ENCODE results near the gene CACNA1H. TPM values are rescaled to one million over a fixed set of nuclear protein-coding genes. Genes with fewer than 3 reads are reported as not detected.

CACNA1H gene
- total and polyA plus RNA-seq, 2 of the 4 experiments (the other 2 are of a cell fraction) = 1.6 to 5.8 TPM

- H2BK5ac ChIP-seq (ENCODE audit: low read depth, low read length, poor library complexity, severe bottlenecking) = no peak overlapping the region
- H3K4me3 ChIP-seq (ENCODE audit: insufficient read depth, low read depth, low read length) = no peak overlapping the region
- no peak overlapping the region for H2AK5ac ChIP-seq (ENCODE audit: low read depth, low read length)
- no peak overlapping the region for H3K23ac ChIP-seq (ENCODE audit: low read depth, low read length)
- H3K9ac ChIP-seq (ENCODE audit: low read depth, low read length) = no peak overlapping the region
- no peak for ATAC-seq (ENCODE audit: low read depth)
- H4K20me1 ChIP-seq (ENCODE audit: insufficient read depth, low read length) = no peaks in the 10 kb centered on the region
- TF ChIP-seq ELK1 (IDR thresholded peaks at IDR 0.05; ENCODE audit: borderline replicate concordance, low read depth, low read length) (no peak), NFE2L2 (IDR thresholded peaks at IDR 0.05; ENCODE audit: low read depth, low read length) (no peak), CTCF (conservative IDR thresholded peaks at IDR 0.05; ENCODE audit: low read depth, low read length) (no peak), MXI1 (IDR thresholded peaks at IDR 0.05; ENCODE audit: borderline replicate concordance, low read depth, low read length) (no peak), SMC3 (IDR thresholded peaks at IDR 0.05; ENCODE audit: low read depth, low read length) (no peak)
- dilution Hi-C loops (cut with HindIII; ENCODE audit: low sequenced_read_pairs, unreplicated experiment) (no loop called here), intact Hi-C loops (cut with micrococcal nuclease) (no loop called here), in situ Hi-C loops (cut with MboI; ENCODE audit: low sequenced_read_pairs) (loop anchor here (25.0 kb wide), 1 partner anchor 402 kb away; the partner anchor contains the start of gene GNG13)
- no peak overlapping the region for H3K18ac ChIP-seq (ENCODE audit: low read depth, low read length)
- H4K91ac ChIP-seq (ENCODE audit: insufficient read depth, low read depth, low read length) = no peak overlapping the region
- ChIA-PET CTCF (no interaction called here), POLR2A (ENCODE audit: unreplicated experiment) (no interaction called here)
- no peaks in the 10 kb centered on the region for H3K79me1 ChIP-seq (ENCODE audit: low read depth in 1 of 2, low read length in 2 of 2)
- H3K36me3 ChIP-seq (ENCODE audit: control insufficient read depth, insufficient read depth, low read length) = peaks cover 4% of the 10 kb centered on the region; the same call in 1 of the 2 replicates
- no peak overlapping the region for H2AK9ac ChIP-seq (replicated peaks; ENCODE audit: low read depth, low read length, poor library complexity)
- H3K27ac ChIP-seq (ENCODE audit: insufficient read depth, low read length) = no peak overlapping the region
- H3K9me3 ChIP-seq (ENCODE audit: control insufficient read depth, insufficient read depth, low read length) = no peaks in the 10 kb centered on the region
- no CpG with 5 or more reads among the region's 25 CpGs for WGBS, 2 experiments (ENCODE audit: extremely low coverage in 2 of 2, insufficient read length in 1 of 2)
- H3K4me1 ChIP-seq (ENCODE audit: control insufficient read depth, insufficient read depth, low read length) = no peaks in the 10 kb centered on the region
- no peak overlapping the region for H2AFZ ChIP-seq (replicated peaks; ENCODE audit: low read length, poor library complexity)
- H2BK120ac ChIP-seq (ENCODE audit: low read depth, low read length) = no peak overlapping the region
- no peak overlapping the region for H4K5ac ChIP-seq (ENCODE audit: low read depth, low read length)
- no peaks in the 10 kb centered on the region for H3K9me1 ChIP-seq (ENCODE audit: insufficient read depth, low read length)
- no peak for DNase-seq
- H2BK20ac ChIP-seq (ENCODE audit: low read depth, low read length) = no peak overlapping the region
- H3K56ac ChIP-seq (ENCODE audit: extremely low read depth, insufficient read depth, low read length) = no peak overlapping the region
- H3K4me2 ChIP-seq (ENCODE audit: low read depth, low read length) = no peak overlapping the region
- no peak overlapping the region for H3K14ac ChIP-seq (replicated peaks; ENCODE audit: low read depth, low read length)
- H2BK15ac ChIP-seq (ENCODE audit: low read depth, low read length) = no peak overlapping the region
- H4K8ac ChIP-seq (ENCODE audit: low read depth in 2 of 2, low read length in 2 of 2) = no peak overlapping the region
- H3K4ac ChIP-seq (ENCODE audit: low read depth, low read length) = no peak overlapping the region
- H3K27me3 ChIP-seq (ENCODE audit: control insufficient read depth, insufficient read depth, low read length) = no peaks in the 10 kb centered on the region
- BruUV-seq (replicated peaks) = no TSS peak
Observed at GRCh38 chr16:1213796-1214372, 61.0 kb downstream of the CACNA1H start.
